Measurements from ENCODE around the gene ABHD3.

DNA sequence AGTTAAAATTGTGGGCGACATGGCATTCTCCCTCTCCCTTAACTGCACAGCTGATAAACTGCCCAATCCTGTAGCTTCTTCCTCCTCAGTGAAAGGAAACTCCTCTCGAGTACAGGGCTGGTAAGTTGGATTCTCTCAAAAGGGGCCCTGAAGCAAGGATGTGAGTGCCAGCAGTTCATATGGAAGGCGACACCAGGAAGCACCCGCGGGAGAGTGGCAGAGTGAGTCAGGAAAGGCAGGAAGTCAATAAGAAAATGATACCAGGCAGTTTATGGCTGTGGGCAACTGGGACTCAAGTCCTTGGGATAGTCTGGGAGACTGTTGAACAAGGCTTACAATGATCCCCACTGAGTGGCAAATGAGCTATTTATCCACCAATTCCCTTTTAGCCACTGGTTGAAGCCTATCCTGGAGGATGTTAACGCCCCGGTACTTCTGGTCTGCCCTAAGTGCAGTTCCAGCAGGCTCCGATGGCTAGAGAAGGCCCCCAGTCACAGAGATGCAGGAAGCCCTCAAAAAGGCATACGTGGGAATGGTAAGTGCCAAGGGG, 34.8 kb downstream of the ABHD3 start:
- TF ChIP-seq TAF1 (IDR thresholded peaks at IDR 0.05; ENCODE audit: low read depth, low read length) = no peak
- TF ChIP-seq, protein P1, sequence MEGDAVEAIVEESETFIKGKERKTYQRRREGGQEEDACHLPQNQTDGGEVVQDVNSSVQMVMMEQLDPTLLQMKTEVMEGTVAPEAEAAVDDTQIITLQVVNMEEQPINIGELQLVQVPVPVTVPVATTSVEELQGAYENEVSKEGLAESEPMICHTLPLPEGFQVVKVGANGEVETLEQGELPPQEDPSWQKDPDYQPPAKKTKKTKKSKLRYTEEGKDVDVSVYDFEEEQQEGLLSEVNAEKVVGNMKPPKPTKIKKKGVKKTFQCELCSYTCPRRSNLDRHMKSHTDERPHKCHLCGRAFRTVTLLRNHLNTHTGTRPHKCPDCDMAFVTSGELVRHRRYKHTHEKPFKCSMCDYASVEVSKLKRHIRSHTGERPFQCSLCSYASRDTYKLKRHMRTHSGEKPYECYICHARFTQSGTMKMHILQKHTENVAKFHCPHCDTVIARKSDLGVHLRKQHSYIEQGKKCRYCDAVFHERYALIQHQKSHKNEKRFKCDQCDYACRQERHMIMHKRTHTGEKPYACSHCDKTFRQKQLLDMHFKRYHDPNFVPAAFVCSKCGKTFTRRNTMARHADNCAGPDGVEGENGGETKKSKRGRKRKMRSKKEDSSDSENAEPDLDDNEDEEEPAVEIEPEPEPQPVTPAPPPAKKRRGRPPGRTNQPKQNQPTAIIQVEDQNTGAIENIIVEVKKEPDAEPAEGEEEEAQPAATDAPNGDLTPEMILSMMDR (IDR thresholded peaks at IDR 0.05; ENCODE audit: control extremely low read depth in 1 of 3, insufficient read depth in 1 of 3, low read depth in 1 of 3, low read length in 3 of 3) = no peak
- no peak for TF ChIP-seq EP300 (IDR thresholded peaks at IDR 0.05; ENCODE audit: borderline replicate concordance in 1 of 2, low read depth in 2 of 2, low read length in 2 of 2)
- no peak for TF ChIP-seq SUZ12 (IDR thresholded peaks at IDR 0.05; ENCODE audit: low read length)
- no peak for TF ChIP-seq POLR2AphosphoS5 (IDR thresholded peaks at IDR 0.05; ENCODE audit: low read depth, low read length)
- TF ChIP-seq, protein P2, sequence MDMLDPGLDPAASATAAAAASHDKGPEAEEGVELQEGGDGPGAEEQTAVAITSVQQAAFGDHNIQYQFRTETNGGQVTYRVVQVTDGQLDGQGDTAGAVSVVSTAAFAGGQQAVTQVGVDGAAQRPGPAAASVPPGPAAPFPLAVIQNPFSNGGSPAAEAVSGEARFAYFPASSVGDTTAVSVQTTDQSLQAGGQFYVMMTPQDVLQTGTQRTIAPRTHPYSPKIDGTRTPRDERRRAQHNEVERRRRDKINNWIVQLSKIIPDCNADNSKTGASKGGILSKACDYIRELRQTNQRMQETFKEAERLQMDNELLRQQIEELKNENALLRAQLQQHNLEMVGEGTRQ (IDR thresholded peaks at IDR 0.05; ENCODE audit: low read length) = no peak
- TF ChIP-seq RAD21 (IDR thresholded peaks at IDR 0.05 in 1 of 2, conservative IDR thresholded peaks at IDR 0.05 in 1 of 2; ENCODE audit: low read depth in 2 of 2, low read length in 2 of 2) = no peak
- no peak for TF ChIP-seq EZH2 (IDR thresholded peaks at IDR 0.05; ENCODE audit: low read depth, low read length, severe bottlenecking)
- TF ChIP-seq CHD1 (IDR thresholded peaks at IDR 0.05; ENCODE audit: low read depth, low read length) = no peak
- no peak for TF ChIP-seq TEAD4 (IDR thresholded peaks at IDR 0.05; ENCODE audit: low read depth, low read length)
- TF ChIP-seq POLR2A (IDR thresholded peaks at IDR 0.05; ENCODE audit: control extremely low read depth in 1 of 2, low read depth in 2 of 2, low read length in 2 of 2) = no peak
- TF ChIP-seq JUN (IDR thresholded peaks at IDR 0.05; ENCODE audit: low read depth, low read length) = no peak
- no peak for TF ChIP-seq HDAC2 (IDR thresholded peaks at IDR 0.05; ENCODE audit: borderline replicate concordance in 1 of 2, low read depth in 2 of 2, low read length in 2 of 2)

All from H1 (cell line).